Measurements from ENCODE around the gene MRPL17.

DNA sequence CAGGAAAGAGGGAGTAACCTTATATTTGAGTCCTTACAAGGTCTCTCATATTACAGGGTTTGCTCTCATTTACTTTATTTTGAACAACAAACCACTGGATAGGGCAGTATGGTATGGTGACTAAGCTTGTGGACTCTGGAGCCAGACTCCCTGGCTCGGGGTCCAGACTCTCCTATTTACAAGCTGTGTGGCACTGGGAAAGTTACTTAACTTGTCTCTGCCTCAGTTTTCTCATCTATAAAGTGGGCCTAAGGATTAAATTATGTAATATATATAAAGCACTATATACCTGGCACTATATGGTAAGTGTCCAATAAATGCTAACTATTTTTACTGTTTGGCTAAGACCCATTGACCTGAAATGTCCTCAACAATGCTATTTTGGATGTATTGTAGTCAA lies 25.8 kb downstream of the MRPL17 start:
- TF ChIP-seq, protein P1, sequence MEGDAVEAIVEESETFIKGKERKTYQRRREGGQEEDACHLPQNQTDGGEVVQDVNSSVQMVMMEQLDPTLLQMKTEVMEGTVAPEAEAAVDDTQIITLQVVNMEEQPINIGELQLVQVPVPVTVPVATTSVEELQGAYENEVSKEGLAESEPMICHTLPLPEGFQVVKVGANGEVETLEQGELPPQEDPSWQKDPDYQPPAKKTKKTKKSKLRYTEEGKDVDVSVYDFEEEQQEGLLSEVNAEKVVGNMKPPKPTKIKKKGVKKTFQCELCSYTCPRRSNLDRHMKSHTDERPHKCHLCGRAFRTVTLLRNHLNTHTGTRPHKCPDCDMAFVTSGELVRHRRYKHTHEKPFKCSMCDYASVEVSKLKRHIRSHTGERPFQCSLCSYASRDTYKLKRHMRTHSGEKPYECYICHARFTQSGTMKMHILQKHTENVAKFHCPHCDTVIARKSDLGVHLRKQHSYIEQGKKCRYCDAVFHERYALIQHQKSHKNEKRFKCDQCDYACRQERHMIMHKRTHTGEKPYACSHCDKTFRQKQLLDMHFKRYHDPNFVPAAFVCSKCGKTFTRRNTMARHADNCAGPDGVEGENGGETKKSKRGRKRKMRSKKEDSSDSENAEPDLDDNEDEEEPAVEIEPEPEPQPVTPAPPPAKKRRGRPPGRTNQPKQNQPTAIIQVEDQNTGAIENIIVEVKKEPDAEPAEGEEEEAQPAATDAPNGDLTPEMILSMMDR (IDR thresholded peaks at IDR 0.05): no peak
- TF ChIP-seq POLR2A (IDR thresholded peaks at IDR 0.05) (no peak), POLR2AphosphoS5 (IDR thresholded peaks at IDR 0.05) (no peak), EP300 (IDR thresholded peaks at IDR 0.05) (no peak)
